ENCODE results near the gene ACTR3C. TPM values are rescaled to one million over a fixed set of nuclear protein-coding genes. Genes with fewer than 3 reads are reported as not detected.
A peak's percentile ranks its signal among the peaks of the same experiment; 100 is the strongest.

ACTR3C gene
- total and polyA plus RNA-seq, 2 of the 13 experiments (the other 11 are each of a cell fraction or from before 2014, with no cell fraction given): 3.8 to 7.5 TPM

DNA sequence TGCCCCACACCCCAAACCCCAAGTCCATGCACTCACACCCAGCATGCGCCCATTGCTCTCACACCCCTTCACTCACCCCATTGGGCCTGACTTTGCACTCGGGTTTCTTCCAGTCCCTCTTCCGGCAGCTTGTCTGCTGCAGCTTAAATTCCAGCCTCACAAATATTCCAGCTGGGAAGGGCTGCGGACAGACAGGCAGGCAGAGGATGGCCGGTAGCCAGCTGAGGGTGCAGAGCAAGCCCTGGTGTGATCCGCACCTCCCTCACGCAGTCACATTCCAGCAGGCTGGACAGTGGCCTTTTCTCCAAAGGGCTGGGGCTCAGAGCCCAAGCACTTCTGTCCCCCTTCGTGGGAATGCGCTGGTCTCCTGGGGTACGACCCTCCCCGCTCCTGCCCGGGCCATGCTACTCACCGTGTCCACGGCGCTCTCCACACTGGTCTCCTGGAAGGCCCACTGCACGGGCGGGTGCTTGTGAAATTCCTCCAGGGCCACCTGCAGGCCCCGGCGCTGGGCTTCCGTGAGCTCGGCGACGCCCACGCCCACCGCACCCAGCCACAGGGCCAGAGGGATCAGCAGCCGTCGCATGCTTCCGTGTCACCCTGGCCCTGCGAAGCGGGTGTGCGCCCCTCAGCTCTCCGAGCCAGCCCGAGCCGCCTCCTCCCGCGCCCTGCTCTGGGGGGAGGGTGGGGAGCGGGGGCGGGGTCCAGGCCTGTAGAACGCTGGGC is 16.8 kb upstream of the ACTR3C start (continued):
- TF ChIP-seq MATR3 (CRISPR knock-in tag; IDR thresholded peaks at IDR 0.05): no peak
- no peak for TF ChIP-seq SNRNP70 (IDR thresholded peaks at IDR 0.05; ENCODE audit: low read depth, low read length)
- TF ChIP-seq, protein P1, sequence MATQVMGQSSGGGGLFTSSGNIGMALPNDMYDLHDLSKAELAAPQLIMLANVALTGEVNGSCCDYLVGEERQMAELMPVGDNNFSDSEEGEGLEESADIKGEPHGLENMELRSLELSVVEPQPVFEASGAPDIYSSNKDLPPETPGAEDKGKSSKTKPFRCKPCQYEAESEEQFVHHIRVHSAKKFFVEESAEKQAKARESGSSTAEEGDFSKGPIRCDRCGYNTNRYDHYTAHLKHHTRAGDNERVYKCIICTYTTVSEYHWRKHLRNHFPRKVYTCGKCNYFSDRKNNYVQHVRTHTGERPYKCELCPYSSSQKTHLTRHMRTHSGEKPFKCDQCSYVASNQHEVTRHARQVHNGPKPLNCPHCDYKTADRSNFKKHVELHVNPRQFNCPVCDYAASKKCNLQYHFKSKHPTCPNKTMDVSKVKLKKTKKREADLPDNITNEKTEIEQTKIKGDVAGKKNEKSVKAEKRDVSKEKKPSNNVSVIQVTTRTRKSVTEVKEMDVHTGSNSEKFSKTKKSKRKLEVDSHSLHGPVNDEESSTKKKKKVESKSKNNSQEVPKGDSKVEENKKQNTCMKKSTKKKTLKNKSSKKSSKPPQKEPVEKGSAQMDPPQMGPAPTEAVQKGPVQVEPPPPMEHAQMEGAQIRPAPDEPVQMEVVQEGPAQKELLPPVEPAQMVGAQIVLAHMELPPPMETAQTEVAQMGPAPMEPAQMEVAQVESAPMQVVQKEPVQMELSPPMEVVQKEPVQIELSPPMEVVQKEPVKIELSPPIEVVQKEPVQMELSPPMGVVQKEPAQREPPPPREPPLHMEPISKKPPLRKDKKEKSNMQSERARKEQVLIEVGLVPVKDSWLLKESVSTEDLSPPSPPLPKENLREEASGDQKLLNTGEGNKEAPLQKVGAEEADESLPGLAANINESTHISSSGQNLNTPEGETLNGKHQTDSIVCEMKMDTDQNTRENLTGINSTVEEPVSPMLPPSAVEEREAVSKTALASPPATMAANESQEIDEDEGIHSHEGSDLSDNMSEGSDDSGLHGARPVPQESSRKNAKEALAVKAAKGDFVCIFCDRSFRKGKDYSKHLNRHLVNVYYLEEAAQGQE (IDR thresholded peaks at IDR 0.05; ENCODE audit: borderline replicate concordance in 1 of 2, low read depth in 1 of 2, low read length in 2 of 2): peak; percentile 15 to 71
- no peak for TF ChIP-seq CENPT (CRISPR knock-in tag; IDR thresholded peaks at IDR 0.05; ENCODE audit: low read depth)
- TF ChIP-seq ZNF317 (CRISPR knock-in tag; IDR thresholded peaks at IDR 0.05): no peak
- no peak for TF ChIP-seq PITX1 (CRISPR knock-in tag; IDR thresholded peaks at IDR 0.05)
- TF ChIP-seq, protein P2, sequence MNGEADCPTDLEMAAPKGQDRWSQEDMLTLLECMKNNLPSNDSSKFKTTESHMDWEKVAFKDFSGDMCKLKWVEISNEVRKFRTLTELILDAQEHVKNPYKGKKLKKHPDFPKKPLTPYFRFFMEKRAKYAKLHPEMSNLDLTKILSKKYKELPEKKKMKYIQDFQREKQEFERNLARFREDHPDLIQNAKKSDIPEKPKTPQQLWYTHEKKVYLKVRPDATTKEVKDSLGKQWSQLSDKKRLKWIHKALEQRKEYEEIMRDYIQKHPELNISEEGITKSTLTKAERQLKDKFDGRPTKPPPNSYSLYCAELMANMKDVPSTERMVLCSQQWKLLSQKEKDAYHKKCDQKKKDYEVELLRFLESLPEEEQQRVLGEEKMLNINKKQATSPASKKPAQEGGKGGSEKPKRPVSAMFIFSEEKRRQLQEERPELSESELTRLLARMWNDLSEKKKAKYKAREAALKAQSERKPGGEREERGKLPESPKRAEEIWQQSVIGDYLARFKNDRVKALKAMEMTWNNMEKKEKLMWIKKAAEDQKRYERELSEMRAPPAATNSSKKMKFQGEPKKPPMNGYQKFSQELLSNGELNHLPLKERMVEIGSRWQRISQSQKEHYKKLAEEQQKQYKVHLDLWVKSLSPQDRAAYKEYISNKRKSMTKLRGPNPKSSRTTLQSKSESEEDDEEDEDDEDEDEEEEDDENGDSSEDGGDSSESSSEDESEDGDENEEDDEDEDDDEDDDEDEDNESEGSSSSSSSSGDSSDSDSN (CRISPR knock-in tag; IDR thresholded peaks at IDR 0.05): peak; percentile 68
- TF ChIP-seq GFI1 (CRISPR knock-in tag; IDR thresholded peaks at IDR 0.05; ENCODE audit: borderline replicate concordance): no peak
- no peak for TF ChIP-seq U2AF1 (optimal IDR thresholded peaks at IDR 0.05; ENCODE audit: low read depth, low read length)
- TF ChIP-seq U2AF2 (IDR thresholded peaks at IDR 0.05; ENCODE audit: low read depth, low read length): no peak
- no peak for TF ChIP-seq ZNF660 (CRISPR knock-in tag; IDR thresholded peaks at IDR 0.05; ENCODE audit: borderline replicate concordance, low read depth)
- TF ChIP-seq ZNF557 (CRISPR knock-in tag; IDR thresholded peaks at IDR 0.05): no peak
- TF ChIP-seq AKAP8 (CRISPR knock-in tag; IDR thresholded peaks at IDR 0.05): peak; percentile 91
- TF ChIP-seq KLF9 (CRISPR knock-in tag; IDR thresholded peaks at IDR 0.05; ENCODE audit: low read depth): no peak
- 0 out of 2 replicates have a peak, but pooled peaks have one; percentile 59 for TF ChIP-seq SRY (CRISPR knock-in tag; IDR thresholded peaks at IDR 0.05)
- no peak for TF ChIP-seq ZNF101 (CRISPR knock-in tag; IDR thresholded peaks at IDR 0.05; ENCODE audit: borderline replicate concordance, low read depth)
- TF ChIP-seq, protein P3, sequence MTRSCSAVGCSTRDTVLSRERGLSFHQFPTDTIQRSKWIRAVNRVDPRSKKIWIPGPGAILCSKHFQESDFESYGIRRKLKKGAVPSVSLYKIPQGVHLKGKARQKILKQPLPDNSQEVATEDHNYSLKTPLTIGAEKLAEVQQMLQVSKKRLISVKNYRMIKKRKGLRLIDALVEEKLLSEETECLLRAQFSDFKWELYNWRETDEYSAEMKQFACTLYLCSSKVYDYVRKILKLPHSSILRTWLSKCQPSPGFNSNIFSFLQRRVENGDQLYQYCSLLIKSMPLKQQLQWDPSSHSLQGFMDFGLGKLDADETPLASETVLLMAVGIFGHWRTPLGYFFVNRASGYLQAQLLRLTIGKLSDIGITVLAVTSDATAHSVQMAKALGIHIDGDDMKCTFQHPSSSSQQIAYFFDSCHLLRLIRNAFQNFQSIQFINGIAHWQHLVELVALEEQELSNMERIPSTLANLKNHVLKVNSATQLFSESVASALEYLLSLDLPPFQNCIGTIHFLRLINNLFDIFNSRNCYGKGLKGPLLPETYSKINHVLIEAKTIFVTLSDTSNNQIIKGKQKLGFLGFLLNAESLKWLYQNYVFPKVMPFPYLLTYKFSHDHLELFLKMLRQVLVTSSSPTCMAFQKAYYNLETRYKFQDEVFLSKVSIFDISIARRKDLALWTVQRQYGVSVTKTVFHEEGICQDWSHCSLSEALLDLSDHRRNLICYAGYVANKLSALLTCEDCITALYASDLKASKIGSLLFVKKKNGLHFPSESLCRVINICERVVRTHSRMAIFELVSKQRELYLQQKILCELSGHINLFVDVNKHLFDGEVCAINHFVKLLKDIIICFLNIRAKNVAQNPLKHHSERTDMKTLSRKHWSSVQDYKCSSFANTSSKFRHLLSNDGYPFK (CRISPR knock-in tag; IDR thresholded peaks at IDR 0.05; ENCODE audit: borderline replicate concordance): no peak; the same call in 1 of the 2 replicates
- TF ChIP-seq ARNT2 (CRISPR knock-in tag; IDR thresholded peaks at IDR 0.05; ENCODE audit: low read depth): no peak
- no peak for TF ChIP-seq HHEX (CRISPR knock-in tag; IDR thresholded peaks at IDR 0.05)
- no peak for TF ChIP-seq MAFG (CRISPR knock-in tag; IDR thresholded peaks at IDR 0.05)

Data from HepG2 (cell line).